NCI-H1105 (cell line): Measurements from ENCODE around the gene JSRP1.

Source experiments
- DNase-seq: peaks from one replicate; lab custom pipeline; 2025; lab: John Stamatoyannopoulos, UW

Gene JSRP1

GRCh38 chr19:2232286-2233151 is 23.7 kb downstream of the JSRP1 start:
- no peak for DNase-seq

DNA sequence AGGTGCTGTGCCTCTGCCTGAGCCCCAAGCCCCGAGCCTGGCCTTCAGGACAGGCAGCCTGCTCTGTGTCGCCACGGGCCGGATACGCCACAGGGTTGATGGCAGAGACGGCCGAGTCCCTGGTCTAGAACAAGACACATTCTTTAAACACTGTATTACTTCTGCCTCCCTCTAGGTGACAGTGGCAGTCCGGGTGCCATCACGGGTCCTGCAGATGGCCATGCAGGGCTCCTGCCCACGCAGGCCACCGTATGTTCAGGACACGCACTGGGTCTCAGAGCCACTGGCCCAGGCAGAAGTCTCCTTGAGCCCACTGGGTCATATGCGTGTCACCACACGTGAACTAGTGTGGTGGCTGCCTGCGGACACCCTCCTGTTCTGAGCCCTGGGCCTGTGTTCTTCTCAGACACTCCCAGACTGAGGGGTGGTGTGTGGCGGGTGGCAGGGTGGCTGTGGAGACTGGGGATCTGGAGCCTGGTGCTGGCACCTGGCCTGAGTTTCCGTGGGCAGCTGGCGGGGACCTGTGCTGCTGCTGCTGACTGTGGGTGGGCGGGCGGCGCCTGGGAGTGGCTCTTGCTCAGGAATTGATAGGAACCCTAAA is 24.5 kb downstream of the JSRP1 start:
- DNase-seq = no peak

GRCh38 chr19:2230807-2231533 is 25.2 kb downstream of the JSRP1 start:
- no peak for DNase-seq

DNA sequence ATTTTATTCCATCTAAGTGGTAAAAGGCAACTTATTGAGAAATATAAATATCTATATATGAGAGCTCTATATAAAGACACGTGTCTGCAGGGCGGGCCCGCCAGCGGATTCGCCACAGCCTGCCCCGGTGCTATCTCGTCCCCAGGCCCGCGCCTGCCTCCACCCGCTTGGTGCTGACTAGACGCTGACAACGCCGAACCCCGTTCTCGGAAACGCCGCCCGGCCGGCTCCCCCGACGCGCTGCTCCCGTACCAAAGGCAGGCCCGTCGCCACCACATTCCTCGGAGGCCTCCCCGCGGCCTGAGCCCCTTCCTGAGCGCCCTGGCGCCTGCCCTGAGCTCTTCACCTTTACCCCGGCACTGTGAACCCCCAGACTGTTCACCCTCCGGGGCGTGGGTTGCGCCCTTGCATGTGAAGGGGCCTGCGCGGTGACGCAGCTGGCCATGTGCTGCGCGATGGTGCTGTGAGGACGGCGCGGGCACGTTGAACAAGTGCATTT is 26.1 kb downstream of the JSRP1 start:
- DNase-seq = no peak

DNA sequence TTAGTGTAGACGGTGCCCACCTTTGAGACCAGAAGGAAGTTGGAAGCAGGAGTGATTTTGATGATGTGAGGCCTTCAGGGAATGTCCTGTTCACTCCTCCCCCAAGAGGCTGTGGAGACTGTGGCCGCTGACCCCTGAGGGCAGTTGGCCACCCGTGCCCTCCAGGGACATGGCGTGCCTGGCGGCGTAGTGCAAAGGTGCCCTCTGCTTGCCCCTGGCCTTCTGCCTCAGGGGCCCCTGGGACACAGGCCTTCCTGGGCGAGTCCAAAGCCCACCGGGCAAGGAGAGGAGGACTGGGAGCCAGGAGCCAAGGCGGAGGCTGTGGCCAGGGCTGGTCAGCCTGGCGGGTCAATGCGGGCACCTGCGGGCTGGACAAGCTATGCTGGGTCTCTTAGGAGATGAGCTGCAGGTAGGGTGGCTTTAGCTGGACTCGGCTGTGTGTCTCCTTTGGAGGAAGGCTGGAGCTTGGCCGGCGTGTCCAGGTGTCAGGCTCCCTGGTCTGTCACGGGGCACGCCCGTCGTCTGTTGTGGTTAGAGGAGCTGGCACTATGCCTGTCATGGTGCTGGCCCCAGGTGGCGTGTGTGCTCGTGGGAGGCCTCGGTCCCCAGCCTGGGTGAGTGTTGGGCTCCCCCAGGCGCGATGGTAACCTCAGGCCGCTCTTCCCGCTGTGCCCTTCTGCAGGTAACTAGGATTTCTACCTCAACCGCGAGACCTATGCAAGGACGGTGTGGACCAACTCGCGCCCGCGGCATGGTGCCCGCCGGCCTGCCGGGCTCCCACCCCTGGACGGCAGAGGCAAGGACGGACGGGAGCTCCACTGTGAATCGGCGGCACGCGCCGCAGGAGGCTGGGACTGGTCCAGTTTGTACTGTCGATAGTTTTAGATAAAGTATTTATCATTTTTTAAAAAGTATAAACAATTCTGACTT is 26.8 kb downstream of the JSRP1 start:
- no peak for DNase-seq

- no peak for DNase-seq
Observed at GRCh38 chr19:2228157-2229030, 27.8 kb downstream of the JSRP1 start.

GRCh38 chr19:2227415-2228156 is 28.6 kb downstream of the JSRP1 start:
- DNase-seq = no peak

DNA sequence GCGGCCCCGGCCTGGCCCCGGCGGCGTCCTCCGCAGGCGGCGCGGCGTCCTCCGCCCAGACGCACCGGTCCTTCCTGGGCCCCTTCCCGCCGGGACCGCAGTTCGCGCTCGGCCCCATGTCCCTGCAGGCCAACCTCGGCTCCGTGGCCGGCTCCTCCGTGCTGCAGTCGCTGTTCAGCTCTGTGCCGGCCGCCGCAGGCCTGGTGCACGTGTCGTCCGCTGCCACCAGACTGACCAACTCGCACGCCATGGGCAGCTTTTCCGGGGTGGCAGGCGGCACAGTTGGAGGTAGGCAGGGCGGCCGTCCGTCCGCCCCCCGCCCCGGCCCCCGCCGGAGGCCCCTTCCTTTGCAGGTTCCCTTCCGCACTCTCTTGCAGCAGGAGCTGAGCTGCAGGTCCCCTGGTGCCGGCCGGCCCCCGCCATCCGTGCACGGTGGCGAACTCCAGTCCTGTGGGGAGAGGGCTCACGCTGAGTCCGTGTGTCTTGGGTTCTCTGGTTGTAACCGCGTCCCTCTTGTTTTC is 29.3 kb downstream of the JSRP1 start:
- no peak for DNase-seq

- no peak for DNase-seq
Observed at GRCh38 chr19:2226051-2226839, 30.0 kb downstream of the JSRP1 start.

GRCh38 chr19:2225415-2226050 is 30.7 kb downstream of the JSRP1 start:
- no peak for DNase-seq

DNA sequence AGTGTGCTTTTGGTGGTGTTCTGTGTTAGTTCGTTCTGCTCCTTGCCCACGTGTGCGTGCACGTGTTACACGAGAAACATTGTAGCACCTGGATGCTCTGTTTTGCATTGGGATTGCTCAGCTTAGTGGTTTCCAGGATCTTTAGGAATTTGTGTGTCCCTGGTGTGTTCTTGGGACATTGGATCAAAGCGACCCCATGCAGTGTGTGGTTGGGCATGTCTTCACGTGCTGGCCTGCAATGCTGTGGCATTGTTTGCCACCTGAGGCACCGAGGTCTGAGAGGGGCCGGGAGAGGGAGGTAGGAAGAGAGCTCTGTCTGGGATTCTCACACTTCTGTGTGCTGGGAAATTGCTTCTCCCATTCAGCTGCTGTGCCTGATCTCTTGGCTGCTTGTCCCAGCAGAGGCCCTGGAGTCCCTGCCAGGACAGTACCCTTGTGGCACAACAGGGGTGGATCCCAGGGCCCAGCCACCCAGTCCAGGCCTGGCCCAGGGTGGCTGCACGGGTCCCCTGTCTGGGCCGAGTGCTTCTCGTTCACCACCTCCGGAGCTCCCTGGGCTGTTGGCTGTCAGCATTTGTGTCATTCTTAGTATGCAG is 31.4 kb downstream of the JSRP1 start:
- DNase-seq = no peak

- DNase-seq = no peak
Observed at GRCh38 chr19:2223959-2224358, 32.3 kb downstream of the JSRP1 start.

DNA sequence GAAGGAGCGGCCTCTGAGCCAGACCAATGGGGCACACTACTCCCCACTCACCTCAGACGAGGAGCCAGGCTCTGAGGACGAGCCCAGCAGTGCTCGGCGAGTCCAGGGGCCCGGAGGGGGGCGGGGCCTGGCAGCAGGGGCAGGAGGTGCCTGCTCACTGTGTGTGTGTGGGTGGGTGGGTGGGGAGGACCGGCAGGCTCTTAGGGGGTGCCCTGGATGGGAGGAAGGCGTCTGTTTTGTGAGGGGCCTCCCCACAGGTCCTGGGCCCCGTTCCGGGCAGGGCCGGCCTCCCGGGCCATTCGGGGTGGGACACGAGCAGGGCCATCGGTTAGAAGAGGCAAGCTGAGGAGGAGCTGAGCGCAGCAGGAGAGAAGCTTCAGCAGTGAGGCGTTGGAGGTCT is 32.8 kb downstream of the JSRP1 start:
- DNase-seq = no peak

DNA sequence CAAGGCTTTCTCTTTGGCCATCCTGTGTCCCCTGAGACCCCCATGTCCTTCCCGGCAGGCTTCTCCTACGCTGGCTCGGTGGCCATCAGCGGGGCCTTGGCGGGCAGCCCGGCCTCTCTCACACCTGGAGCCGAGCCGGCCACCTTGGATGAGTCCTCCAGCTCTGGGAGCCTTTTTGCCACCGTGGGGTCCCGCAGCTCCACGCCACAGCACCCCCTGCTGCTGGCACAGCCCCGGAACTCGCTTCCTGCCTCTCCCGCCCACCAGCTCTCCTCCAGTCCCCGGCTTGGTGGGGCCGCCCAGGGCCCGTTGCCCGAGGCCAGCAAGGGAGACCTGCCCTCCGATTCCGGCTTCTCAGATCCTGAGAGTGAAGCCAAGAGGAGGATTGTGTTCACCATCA is 34.3 kb downstream of the JSRP1 start:
- DNase-seq = no peak

- DNase-seq = no peak
Observed at GRCh38 chr19:2221250-2221831, 34.9 kb downstream of the JSRP1 start.

DNA sequence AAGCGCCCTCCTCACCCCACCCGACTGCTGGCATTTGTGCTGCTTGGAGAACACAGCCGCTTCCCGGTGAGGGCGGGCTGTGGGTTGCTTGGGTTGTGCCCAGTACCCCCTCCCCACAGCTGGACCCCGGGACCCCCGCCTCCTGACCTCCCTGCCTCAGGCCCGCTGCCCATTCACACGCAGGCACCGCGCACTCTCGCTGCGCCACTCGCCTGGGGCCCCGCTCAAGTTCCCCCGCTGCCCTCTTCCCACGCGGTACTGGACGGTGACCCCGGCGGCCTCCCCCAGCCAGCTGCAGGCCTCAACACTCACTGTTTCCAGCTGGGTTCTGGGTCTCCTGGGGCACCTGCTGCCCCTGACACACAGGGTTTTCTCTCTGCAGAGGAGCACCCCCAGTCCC is 36.5 kb downstream of the JSRP1 start:
- no peak for DNase-seq

GRCh38 chr19:2217591-2217990 is 38.6 kb downstream of the JSRP1 start:
- no peak for DNase-seq
